ENCODE measurements around the gene KCNJ9.
"Not testable (repeated sequence)": the region's sequence is repeated elsewhere in the genome, so short reads cannot be mapped to it uniquely, and the experiment has no call there.

The KCNJ9 gene

DNA sequence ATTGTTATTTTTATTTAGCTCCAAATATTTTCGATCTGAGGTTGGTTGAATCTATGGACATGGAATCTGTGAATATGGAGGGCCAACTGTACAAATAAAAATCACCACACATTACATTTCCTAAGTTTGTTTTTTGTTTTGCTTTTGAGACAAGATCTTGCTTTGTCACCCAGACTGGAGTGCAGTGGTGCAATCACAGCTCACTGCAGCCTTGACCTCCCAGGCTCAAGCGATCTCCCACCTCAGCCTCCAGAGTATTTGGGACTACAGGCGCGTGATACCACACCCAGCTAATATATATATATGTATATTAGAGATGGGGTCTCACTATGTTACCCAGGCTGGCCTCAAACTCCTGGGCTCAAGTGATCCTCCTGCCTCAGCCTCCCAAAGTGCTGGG lies 45.0 kb downstream of the KCNJ9 start:
- DNase-seq (ENCODE audit: low spot score) = not testable (repeated sequence)

DNA sequence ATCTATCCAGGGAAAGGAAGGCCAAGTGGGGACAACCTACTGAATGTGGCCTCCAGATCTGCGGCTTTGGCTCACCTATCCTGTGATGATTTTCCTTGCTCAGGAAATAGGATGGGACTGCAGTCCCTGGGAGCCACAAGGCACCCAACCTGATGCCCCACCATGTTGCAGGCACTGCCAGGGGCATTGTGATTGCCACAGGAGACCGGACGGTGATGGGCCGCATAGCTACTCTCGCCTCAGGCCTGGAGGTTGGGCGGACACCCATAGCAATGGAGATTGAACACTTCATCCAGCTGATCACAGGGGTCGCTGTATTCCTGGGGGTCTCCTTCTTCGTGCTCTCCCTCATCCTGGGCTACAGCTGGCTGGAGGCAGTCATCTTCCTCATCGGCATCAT lies 46.0 kb downstream of the KCNJ9 start:
- no peak for DNase-seq (ENCODE audit: low spot score)

DNA sequence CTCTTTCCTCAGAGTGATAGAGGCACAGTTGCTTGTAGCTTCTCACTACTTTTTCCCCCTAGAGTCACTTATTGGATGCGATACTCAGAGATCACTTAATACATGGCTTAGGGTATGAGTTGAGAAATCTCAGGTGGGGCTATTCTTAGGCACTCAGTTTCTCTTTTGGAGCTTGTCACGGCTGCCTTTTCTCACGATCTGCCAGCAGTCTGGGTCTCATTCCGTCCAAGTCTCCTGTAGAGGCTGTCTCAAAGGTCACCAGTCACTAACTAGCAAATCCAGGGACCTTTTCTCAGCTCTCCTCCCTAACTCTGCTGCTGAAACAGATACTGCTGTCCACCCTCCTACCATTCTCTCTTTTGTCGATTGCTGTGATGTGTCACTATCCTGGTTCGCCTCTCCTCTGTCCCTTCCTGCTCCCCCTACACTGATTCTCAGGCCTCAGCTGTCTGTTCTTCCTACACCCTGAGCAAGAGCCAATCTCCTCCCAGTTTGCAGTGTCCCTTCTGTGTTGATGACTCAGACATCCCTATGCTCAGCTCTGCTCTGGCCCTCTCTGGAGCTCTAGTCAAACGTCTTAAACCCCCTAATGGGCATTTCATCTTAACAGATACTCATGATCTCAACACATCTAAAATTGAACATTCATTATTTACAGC lies 46.7 kb downstream of the KCNJ9 start:
- DNase-seq (ENCODE audit: low spot score) = no peak

DNA sequence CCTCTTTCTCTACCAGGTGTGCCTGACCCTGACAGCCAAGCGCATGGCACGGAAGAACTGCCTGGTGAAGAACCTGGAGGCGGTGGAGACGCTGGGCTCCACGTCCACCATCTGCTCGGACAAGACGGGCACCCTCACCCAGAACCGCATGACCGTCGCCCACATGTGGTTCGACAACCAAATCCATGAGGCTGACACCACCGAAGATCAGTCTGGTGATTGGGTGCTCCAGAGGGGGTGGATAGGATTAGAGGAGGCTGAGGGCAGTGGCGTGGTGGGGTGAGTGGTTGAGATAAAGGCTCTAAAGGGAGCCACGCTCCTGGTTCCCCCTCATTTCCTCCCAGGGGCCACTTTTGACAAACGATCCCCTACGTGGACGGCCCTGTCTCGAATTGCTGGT lies 47.3 kb downstream of the KCNJ9 start:
- DNase-seq (ENCODE audit: low spot score) = no peak

DNA sequence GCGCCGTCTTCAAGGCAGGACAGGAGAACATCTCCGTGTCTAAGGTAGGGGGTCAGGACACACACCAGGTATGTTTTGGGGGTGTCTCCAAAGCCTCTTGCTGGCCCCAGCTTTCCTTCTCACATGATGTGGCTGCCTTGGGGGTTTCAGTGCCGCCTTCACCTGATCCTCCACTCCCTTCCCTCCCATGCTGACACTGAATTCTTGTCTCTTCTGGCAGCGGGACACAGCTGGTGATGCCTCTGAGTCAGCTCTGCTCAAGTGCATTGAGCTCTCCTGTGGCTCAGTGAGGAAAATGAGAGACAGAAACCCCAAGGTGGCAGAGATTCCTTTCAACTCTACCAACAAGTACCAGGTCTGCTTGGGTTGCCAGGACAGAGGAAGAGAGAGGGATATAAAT lies 47.7 kb downstream of the KCNJ9 start:
- no peak for DNase-seq (ENCODE audit: low spot score)

DNA sequence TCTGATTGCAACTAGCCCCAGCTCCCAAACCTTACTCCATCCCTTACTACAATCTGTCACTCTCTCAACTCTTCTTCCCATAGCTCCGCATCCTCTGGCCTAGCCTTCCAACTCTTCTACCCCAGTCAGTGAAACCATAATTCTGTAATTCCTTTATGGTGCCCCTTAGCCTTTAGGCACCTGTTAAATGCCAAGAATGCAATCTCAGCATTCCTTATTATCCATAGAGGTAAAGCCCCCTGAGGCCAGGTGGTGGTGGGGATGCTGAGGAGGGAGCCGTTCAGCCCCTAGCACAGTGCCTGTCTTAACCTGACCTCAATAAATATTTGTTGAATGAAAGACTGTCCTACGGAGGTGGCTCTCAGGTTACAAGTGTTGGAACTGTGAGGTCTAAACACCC lies 48.2 kb downstream of the KCNJ9 start:
- DNase-seq (ENCODE audit: low spot score) = no peak

DNA sequence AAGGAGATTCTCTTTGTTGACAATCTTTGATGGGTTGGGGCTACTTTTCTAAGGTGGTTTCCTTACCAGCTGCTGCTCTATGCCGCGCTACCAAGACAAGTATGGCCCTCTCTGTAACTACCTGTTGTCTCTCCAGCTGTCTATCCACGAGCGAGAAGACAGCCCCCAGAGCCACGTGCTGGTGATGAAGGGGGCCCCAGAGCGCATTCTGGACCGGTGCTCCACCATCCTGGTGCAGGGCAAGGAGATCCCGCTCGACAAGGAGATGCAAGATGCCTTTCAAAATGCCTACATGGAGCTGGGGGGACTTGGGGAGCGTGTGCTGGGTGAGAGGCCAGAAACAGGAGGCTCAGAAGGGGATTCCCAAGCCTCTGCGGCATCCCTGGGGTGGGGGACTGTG lies 48.6 kb downstream of the KCNJ9 start:
- no peak for DNase-seq (ENCODE audit: low spot score)

DNA sequence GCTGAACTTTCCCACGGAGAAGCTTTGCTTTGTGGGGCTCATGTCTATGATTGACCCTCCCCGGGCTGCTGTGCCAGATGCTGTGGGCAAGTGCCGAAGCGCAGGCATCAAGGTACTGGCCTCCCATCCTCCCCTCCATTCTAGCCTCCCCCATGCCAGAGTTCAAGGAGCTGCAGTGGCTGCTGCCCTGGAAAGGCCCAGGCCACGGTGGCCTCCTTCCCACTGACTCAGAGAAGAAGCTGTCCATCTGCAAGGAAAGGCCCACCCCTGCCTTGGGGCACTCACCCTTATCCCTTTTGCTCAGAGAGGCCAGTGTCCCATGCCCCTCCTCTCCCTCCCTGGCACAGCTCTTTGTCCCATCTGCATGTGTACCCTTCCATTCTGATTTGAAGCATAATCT lies 49.1 kb downstream of the KCNJ9 start:
- no peak for DNase-seq (ENCODE audit: low spot score)

DNA sequence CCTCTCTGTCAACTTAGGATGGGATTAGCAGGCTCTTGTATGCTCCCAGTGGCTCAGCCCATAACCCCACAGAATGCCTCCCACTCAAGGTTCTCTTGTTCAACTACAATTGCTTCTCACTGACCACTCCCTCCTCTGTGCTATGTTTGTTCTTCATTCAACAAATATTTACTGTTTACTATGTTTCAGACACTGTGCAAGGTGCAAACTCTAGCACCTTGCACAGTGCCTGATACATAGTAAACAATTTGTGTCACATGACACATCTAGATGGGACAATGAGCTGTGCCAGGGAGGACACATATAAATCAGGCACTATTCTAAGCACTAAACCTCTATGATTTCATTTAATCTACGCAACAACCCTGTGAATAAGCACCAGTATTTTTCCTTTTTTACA lies 49.6 kb downstream of the KCNJ9 start:
- DNase-seq (ENCODE audit: low spot score) = no peak

DNA sequence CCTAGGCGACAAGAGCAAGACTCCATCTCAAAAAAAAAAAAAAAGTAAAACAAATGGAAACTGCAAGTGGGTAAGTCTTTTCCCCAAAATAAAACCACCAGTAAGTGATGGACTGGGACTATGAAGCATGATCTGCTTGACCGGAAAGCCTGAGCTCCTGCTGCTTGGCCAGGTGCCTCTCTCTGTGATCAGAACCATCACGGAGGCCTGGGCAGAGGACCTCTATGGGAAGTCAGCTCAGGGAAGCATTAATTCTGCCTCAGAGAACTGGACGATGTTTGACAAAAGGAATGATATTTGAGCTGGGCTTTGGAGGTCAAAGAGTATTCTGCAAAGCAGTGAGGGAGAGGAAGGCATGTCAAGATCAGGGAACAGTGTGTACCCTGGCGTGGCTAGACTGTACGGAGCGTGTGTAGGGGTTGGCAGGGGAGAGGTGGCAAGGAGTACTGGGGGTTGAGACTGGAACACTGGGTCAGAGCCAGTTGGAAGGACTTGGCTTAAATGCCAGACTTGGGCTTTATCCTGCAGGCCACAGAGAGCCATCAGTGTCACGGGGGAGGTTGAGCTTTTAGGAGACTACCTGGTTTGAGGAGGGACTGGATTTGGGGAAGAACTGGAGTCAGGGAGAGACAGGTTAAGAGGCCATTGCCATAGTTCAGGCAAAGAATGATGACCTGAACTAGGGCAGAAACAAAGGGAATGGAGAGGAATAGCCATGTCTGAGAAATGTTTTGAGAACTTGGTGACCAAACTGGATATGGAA lies 50.6 kb downstream of the KCNJ9 start:
- DNase-seq (ENCODE audit: low spot score) = no peak

DNA sequence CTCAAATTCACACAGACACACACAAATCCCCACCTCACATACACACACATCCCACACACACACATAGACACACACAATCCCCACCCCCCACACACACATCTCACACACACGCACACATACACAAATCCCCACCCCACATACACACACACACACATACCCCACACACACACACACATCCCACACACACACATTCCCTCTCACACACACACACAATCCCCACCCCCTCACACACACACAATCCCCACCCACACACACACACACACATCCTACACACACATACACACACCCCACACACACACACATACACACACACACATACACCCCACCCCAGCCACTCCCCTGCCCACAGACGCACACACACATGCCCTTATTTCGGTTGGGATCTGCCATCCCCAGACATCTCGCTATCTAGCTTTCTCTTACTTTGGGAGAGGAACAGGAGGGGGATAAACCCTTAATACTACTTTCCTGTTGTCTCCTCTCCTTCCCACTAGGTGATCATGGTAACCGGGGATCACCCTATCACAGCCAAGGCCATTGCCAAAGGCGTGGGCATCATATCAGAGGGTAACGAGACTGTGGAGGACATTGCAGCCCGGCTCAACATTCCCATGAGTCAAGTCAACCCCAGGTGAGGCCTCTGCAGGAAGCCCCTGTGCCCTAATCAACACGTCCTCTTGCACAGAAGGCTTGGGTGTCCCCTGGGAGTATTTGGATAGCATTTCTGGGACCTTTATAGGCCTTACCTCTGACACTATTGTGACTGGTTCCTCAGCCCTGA lies 52.8 kb downstream of the KCNJ9 start:
- no peak for DNase-seq (ENCODE audit: low spot score)

DNA sequence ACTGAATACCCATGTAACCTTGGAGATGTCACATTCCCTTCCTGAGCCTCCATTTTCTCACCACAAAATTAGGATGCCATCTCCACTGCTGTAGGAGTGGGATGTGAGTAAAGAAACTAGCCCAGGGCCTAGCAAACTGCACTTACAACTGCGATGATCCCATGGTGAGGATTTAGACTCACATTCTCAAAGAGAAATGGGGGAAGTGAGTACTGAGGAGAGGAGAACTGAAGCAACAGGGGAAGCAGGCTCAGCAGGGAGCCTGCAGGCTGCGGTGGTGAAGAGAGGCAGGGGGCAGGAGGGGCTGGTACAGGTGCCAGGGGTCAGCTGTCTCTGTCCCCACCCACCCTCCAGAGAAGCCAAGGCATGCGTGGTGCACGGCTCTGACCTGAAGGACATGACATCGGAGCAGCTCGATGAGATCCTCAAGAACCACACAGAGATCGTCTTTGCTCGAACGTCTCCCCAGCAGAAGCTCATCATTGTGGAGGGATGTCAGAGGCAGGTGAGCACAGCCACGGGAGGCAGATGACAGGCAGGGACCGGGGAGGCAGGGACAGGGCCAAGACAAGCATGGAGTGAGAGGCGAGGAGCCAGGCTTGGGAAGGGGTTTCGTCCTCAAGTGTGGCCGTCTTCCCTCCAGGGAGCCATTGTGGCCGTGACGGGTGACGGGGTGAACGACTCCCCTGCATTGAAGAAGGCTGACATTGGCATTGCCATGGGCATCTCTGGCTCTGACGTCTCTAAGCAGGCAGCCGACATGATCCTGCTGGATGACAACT lies 53.6 kb downstream of the KCNJ9 start:
- DNase-seq (ENCODE audit: low spot score) = no peak

DNA sequence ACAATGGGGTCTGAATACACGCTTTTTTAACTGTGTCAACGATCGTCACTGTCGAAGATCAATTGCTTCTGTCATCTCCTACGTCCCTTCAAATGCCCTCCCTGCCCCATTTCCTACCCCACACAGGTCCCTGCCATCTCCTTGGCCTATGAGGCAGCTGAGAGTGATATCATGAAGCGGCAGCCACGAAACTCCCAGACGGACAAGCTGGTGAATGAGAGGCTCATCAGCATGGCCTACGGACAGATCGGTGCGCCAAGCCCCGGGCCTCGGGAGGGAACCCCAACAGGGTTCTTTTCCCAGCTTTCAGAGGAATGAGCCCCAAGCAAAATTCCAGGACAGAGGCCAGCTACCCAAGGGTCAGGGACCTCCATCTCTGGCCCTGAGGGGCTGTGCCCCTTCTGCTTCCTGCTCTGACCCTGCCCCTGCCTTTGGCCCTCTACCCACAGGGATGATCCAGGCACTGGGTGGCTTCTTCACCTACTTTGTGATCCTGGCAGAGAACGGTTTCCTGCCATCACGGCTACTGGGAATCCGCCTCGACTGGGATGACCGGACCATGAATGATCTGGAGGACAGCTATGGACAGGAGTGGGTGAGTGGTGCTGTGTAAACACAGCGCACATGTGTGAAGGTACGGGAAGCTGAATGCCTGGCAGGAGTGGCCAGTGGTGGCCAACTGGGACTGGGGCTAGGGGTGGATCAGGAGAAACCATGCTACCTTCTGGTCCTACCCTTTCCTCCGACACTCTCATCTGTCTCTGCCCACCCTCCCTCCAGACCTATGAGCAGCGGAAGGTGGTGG lies 55.0 kb downstream of the KCNJ9 start:
- DNase-seq (ENCODE audit: low spot score) = no peak

DNA sequence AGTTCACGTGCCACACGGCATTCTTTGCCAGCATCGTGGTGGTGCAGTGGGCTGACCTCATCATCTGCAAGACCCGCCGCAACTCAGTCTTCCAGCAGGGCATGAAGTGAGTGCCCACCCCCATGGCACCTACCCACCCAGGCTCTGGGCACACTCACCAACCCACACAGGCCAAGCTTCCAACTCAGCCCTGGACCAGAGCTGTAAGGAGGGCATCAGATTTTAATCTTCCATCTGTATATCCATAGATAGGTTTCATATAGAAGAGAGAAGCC lies 55.5 kb downstream of the KCNJ9 start:
- no peak for DNase-seq (ENCODE audit: low spot score)

DNA sequence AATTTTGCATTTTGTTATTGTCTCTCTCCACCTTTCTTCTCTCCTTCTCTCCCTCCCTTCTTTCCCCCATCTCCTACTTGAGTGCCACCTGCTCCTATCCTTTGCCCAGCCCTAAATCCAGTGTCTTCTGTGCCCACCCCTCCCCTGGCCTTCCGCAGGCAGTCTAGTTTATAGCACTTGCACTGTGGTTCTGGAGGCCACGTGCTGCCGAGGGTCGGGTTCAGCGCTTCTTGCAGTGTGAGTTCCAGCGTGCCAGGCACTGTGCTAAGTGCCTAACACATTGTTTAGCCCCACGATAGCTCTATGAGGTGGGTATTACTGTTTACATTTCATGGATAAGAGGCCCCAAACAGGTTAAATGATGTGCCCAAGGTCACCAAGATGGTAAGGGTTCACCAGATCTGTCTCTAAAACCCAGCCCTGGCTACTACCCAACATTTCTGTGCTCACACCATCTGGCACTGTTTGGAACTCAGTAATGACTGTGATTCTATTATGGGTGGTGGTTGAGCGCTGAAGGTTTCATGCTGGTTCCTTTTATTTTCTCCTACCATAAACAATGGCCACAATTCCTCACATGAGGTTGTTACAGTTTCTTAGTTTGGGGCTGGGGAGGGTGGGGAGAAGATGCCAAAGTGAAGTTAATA lies 56.0 kb downstream of the KCNJ9 start:
- DNase-seq (ENCODE audit: low spot score) = no peak

DNA sequence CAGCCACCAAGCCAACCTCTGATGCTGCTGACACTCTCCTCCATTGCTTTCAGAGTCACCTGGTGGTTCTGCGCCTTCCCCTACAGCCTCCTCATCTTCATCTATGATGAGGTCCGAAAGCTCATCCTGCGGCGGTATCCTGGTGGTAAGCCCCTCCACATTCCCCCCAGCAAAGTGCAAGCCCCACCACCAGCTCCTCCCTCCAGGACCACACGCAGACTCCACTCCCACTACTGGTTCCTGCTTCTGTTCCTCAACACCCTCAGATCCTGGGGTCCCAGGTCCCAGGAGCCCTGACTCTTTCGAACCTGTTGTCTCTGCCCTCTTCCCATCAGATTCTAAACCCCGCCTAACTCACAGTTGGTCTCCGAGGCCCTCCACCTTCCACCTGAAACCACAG lies 58.5 kb downstream of the KCNJ9 start:
- DNase-seq (ENCODE audit: low spot score) = no peak

All from kidney capillary endothelial cell (primary cell).